C4-2B (cell line): ENCODE results near the gene GPR89B.
"Not testable (repeated sequence)": the region's sequence is repeated elsewhere in the genome, so short reads cannot be mapped to it uniquely, and the experiment has no call there.

ENCODE experiments used
- CTCF ChIP-seq: fragments of 450-650 bp; conservative IDR thresholded peaks from 2 replicates; pipeline ENCODE4 v1.5.1; 2017; ENCODE audit warnings: mild to moderate bottlenecking
- ZFX ChIP-seq: fragments of 450-650 bp; IDR thresholded peaks from 2 replicates; pipeline ENCODE4 v1.6.1; 2017

GRCh38 chr1:147992916-147993315 is 64.7 kb downstream of the GPR89B start:
- not testable (repeated sequence) for TF ChIP-seq CTCF, ZFX
